ENCODE results near the gene IQCE. TPM values are rescaled to one million over a fixed set of nuclear protein-coding genes. Genes with fewer than 3 reads are reported as not detected.

Gene IQCE
- total RNA-seq, 1 experiment from 2014 or later: 16.7 TPM

GRCh38 chr7:2644562-2645273 lies 85.9 kb downstream of the IQCE start:
- ChIA-PET POLR2A (no interaction called here), CTCF (interaction anchor here (1.4 kb wide), 1 partner anchor 26 kb away, joined by 5 read pairs; no protein-coding TSS in a partner anchor)
- Mint-ChIP-seq H3K27me3 (ENCODE audit: insufficient read depth, unreplicated experiment) (no peaks in the 10 kb centered on the region), H3K36me3 (ENCODE audit: insufficient read depth, unreplicated experiment) (no peaks in the 10 kb centered on the region), H3K4me1 (ENCODE audit: insufficient read depth, unreplicated experiment) (no peaks in the 10 kb centered on the region), H3K9me3 (ENCODE audit: unreplicated experiment) (no peaks in the 10 kb centered on the region), H3K27ac (ENCODE audit: low read depth, unreplicated experiment) (no peak overlapping the region), H3K4me3 (ENCODE audit: unreplicated experiment) (no peak overlapping the region)
- intact Hi-C loops (cut with micrococcal nuclease): no loop called here
- BruUV-seq (replicated peaks): no TSS peak
- no peak for TF ChIP-seq CTCF (IDR thresholded peaks at IDR 0.05; ENCODE audit: unreplicated experiment)
- DNase-seq (ENCODE audit: unreplicated experiment): no peak

- ChIA-PET CTCF (interaction anchor here (0.6 kb wide), 1 partner anchor 37 kb away, joined by 4 read pairs; no protein-coding TSS in a partner anchor), POLR2A (no interaction called here)
- no peak for TF ChIP-seq CTCF (IDR thresholded peaks at IDR 0.05; ENCODE audit: unreplicated experiment)
- Mint-ChIP-seq H3K36me3 (ENCODE audit: insufficient read depth, unreplicated experiment) (peaks cover 3% of the 10 kb centered on the region), H3K27me3 (ENCODE audit: insufficient read depth, unreplicated experiment) (no peaks in the 10 kb centered on the region), H3K27ac (ENCODE audit: low read depth, unreplicated experiment) (no peak overlapping the region), H3K4me1 (ENCODE audit: insufficient read depth, unreplicated experiment) (no peaks in the 10 kb centered on the region), H3K9me3 (ENCODE audit: unreplicated experiment) (no peaks in the 10 kb centered on the region), H3K4me3 (ENCODE audit: unreplicated experiment) (no peak overlapping the region)
- no TSS peak for BruUV-seq (replicated peaks)
- intact Hi-C loops (cut with micrococcal nuclease): no loop called here
- no peak for DNase-seq (ENCODE audit: unreplicated experiment)
Measured at GRCh38 chr7:2645274-2645868, 86.6 kb downstream of the IQCE start.

GRCh38 chr7:2646336-2646679 lies 87.5 kb downstream of the IQCE start:
- Mint-ChIP-seq H3K4me1 (ENCODE audit: insufficient read depth, unreplicated experiment) (no peaks in the 10 kb centered on the region), H3K27ac (ENCODE audit: low read depth, unreplicated experiment) (no peak overlapping the region), H3K4me3 (ENCODE audit: unreplicated experiment) (no peak overlapping the region), H3K27me3 (ENCODE audit: insufficient read depth, unreplicated experiment) (no peaks in the 10 kb centered on the region), H3K36me3 (ENCODE audit: insufficient read depth, unreplicated experiment) (peaks cover 5% of the 10 kb centered on the region), H3K9me3 (ENCODE audit: unreplicated experiment) (no peaks in the 10 kb centered on the region)
- BruUV-seq (replicated peaks): no TSS peak
- intact Hi-C loops (cut with micrococcal nuclease): no loop called here
- no peak for TF ChIP-seq CTCF (IDR thresholded peaks at IDR 0.05; ENCODE audit: unreplicated experiment)
- no peak for DNase-seq (ENCODE audit: unreplicated experiment)
- ChIA-PET CTCF (no interaction called here), POLR2A (no interaction called here)

- no peak for DNase-seq (ENCODE audit: unreplicated experiment)
- H3K36me3 Mint-ChIP-seq (ENCODE audit: insufficient read depth, unreplicated experiment): peaks cover 6% of the 10 kb centered on the region
- no TSS peak for BruUV-seq (replicated peaks)
Measured at GRCh38 chr7:2646680-2647571, 88.1 kb downstream of the IQCE start.

More at GRCh38 chr7:2646680-2647571, 88.1 kb downstream of the IQCE start:
- no peak for TF ChIP-seq CTCF (IDR thresholded peaks at IDR 0.05; ENCODE audit: unreplicated experiment)
- intact Hi-C loops (cut with micrococcal nuclease): no loop called here
- H3K27ac Mint-ChIP-seq (ENCODE audit: low read depth, unreplicated experiment): no peak overlapping the region
- H3K27me3 Mint-ChIP-seq (ENCODE audit: insufficient read depth, unreplicated experiment): no peaks in the 10 kb centered on the region
- no peak overlapping the region for H3K4me3 Mint-ChIP-seq (ENCODE audit: unreplicated experiment)
- no peaks in the 10 kb centered on the region for H3K4me1 Mint-ChIP-seq (ENCODE audit: insufficient read depth, unreplicated experiment)
- POLR2A ChIA-PET: no interaction called here
- H3K9me3 Mint-ChIP-seq (ENCODE audit: unreplicated experiment): no peaks in the 10 kb centered on the region
- CTCF ChIA-PET: no interaction called here
